SK-N-SH (cell line): ENCODE measurements around the gene PLA2G5. TPM values are rescaled to one million over a fixed set of nuclear protein-coding genes. Genes with fewer than 3 reads are reported as not detected.

ENCODE experiments used
- CTCF ChIA-PET: fragments of 300-600, 350-600 bp; formaldehyde crosslinking; extraction: SDS; loops from one replicate; lab custom pipeline; 2021; lab: Yijun Ruan, JAX
- POLR2A ChIA-PET: fragments of 350-600 bp; sonication (Branson Sonifier 250); formaldehyde crosslinking; extraction: SDS; loops from one replicate; lab custom pipeline; 2020; ENCODE audit warnings: antibody characterized with exemption, inconsistent platforms; lab: Yijun Ruan, JAX
- DNase-seq: peaks from one replicate; pipeline ENCODE4 v3.0.0; 2012
- H2AFZ ChIP-seq: fragments of 200-600 bp; sonication (generic); 2 replicates; pipeline ENCODE4 v1.8.1; 2016; ENCODE audit warnings: antibody characterized with exemption, mild to moderate bottlenecking, low read depth
- H3F3A ChIP-seq: fragments of 200-600 bp; sonication (generic); replicated peaks from 2 replicates; pipeline ENCODE3; 2016; ENCODE audit warnings: antibody characterized with exemption, mild to moderate bottlenecking; ENCODE audit not compliant: insufficient read depth
- H3K27ac ChIP-seq, 2 experiments: fragments of 200-500 bp in 1 of 2; fragments of 200-600 bp in 1 of 2; sonication (Bioruptor generic) in 1 of 2; sonication (generic), shearing (Covaris generic) in 1 of 2; 2 replicates each; pipeline versions ENCODE4 v1.5.1 to v1.6.1; 2014 to 2016; ENCODE audit warnings: low read depth in 2 of 2, inconsistent platforms in 1 of 2, low read length in 1 of 2, mild to moderate bottlenecking in 1 of 2, mixed read lengths in 1 of 2
- H3K27me3 ChIP-seq: fragments of 200-600 bp; sonication (generic), shearing (Covaris generic); 2 replicates; pipeline ENCODE4 v1.6.1; 2016; ENCODE audit warnings: mixed run types; ENCODE audit not compliant: insufficient read depth
- H3K36me3 ChIP-seq, 2 experiments: fragments of 200-500 bp in 1 of 2; fragments of 200-600 bp in 1 of 2; sonication (Bioruptor generic) in 1 of 2; sonication (generic) in 1 of 2; replicated peaks in 1 of 2; 2 replicates each; pipeline versions ENCODE3 to v1.5.1; 2014 to 2016; ENCODE audit warnings: low read length in 1 of 2, mild to moderate bottlenecking in 1 of 2; ENCODE audit not compliant: insufficient read depth in 2 of 2, control insufficient read depth in 1 of 2
- H3K4me1 ChIP-seq, 2 experiments: fragments of 200-500 bp in 1 of 2; fragments of 200-600 bp in 1 of 2; sonication (Bioruptor generic) in 1 of 2; sonication (generic), shearing (Covaris generic) in 1 of 2; 2 replicates each; pipeline versions ENCODE4 v1.5.1 to v1.6.1; 2014 to 2016; ENCODE audit warnings: low read depth in 1 of 2, low read length in 1 of 2, mixed run types in 1 of 2; ENCODE audit not compliant: insufficient read depth in 2 of 2, control insufficient read depth in 1 of 2
- H3K4me2 ChIP-seq: fragments of 200-600 bp; sonication (generic), shearing (Covaris generic); 2 replicates; pipeline ENCODE4 v1.6.1; 2017; ENCODE audit warnings: mixed run types
- H3K4me3 ChIP-seq, 2 experiments: fragments of 200-500 bp in 1 of 2; fragments of 200-600 bp in 1 of 2; sonication (Bioruptor generic) in 1 of 2; sonication (generic), shearing (Covaris generic) in 1 of 2; 2 replicates each; pipeline versions ENCODE4 v1.5.1 to v1.8.1; 2014 to 2016; ENCODE audit warnings: low read depth in 2 of 2, inconsistent platforms in 1 of 2, low read length in 1 of 2, mild to moderate bottlenecking in 1 of 2, mixed read lengths in 1 of 2, moderate library complexity in 1 of 2
- H3K79me2 ChIP-seq: fragments of 200-600 bp; sonication (generic); 2 replicates; pipeline ENCODE4 v1.8.1; 2017; ENCODE audit warnings: mild to moderate bottlenecking; ENCODE audit not compliant: insufficient read depth
- H3K9ac ChIP-seq: fragments of 200-600 bp; sonication (generic); 2 replicates; pipeline ENCODE4 v1.6.1; 2017; ENCODE audit warnings: mixed run types
- H3K9me2 ChIP-seq: fragments of 200-600 bp; sonication (generic); 2 replicates; pipeline ENCODE4 v1.6.1; 2017; ENCODE audit warnings: mixed run types
- H3K9me3 ChIP-seq: fragments of 200-600 bp; sonication (generic); 2 replicates; pipeline ENCODE4 v1.6.1; 2017; ENCODE audit warnings: mixed run types, mild to moderate bottlenecking, moderate library complexity
- H4K20me1 ChIP-seq: fragments of 200-600 bp; sonication (generic); 2 replicates; pipeline ENCODE4 v1.6.1; 2017; ENCODE audit warnings: mild to moderate bottlenecking, mixed run types; ENCODE audit not compliant: insufficient read depth
- ELF1 ChIP-seq: IDR thresholded peaks from 2 replicates; pipeline ENCODE4 v1.4.0; 2012
- FOXJ3 ChIP-seq: sonication (generic); formaldehyde crosslinking; IDR thresholded peaks from 2 replicates; pipeline ENCODE4 v1.5.1; 2020; ENCODE audit warnings: mild to moderate bottlenecking, missing genetic modification reagents
- RXRA ChIP-seq: IDR thresholded peaks from 2 replicates; pipeline ENCODE4 v1.4.0; 2012; ENCODE audit warnings: low read depth, mild to moderate bottlenecking, borderline replicate concordance
- SIN3A ChIP-seq: IDR thresholded peaks from 2 replicates; pipeline ENCODE4 v1.6.1; 2012; ENCODE audit warnings: low read depth, mild to moderate bottlenecking, low read length, moderate library complexity, borderline replicate concordance
- TCF12 ChIP-seq: IDR thresholded peaks from 2 replicates; pipeline ENCODE4 v1.4.0; 2012
- WGBS: methylation state at CpG from one replicate; pipeline ENCODE4 v1.1.6; 2017; ENCODE audit warnings: low lambda C conversion rate; 5-methylcytosine and 5-hydroxymethylcytosine counted together
- polyA plus RNA-seq, 3 experiments: library from polyadenylated mRNA; depleted of rRNA; stranded (reverse); fragments of >200 nt; gene quantifications; 2 replicates each; pipeline ENCODE4 v1.2.3, GENCODE V29; 2012
- TF ChIP-seq, protein P1 (sequence below): IDR thresholded peaks from 2 replicates; pipeline ENCODE4 v1.4.0; 2012; ENCODE audit warnings: low read depth
- TF ChIP-seq, protein P2 (sequence below): IDR thresholded peaks from 2 replicates; pipeline ENCODE4; 2012
- TF ChIP-seq, protein P3 (sequence below): IDR thresholded peaks from 2 replicates; pipeline ENCODE4 v1.4.0; 2012; ENCODE audit warnings: low read depth, borderline replicate concordance

Gene PLA2G5
- polyA plus RNA-seq, 1 of the 3 experiments (the other 2 are of a cell fraction), result not detected

DNA sequence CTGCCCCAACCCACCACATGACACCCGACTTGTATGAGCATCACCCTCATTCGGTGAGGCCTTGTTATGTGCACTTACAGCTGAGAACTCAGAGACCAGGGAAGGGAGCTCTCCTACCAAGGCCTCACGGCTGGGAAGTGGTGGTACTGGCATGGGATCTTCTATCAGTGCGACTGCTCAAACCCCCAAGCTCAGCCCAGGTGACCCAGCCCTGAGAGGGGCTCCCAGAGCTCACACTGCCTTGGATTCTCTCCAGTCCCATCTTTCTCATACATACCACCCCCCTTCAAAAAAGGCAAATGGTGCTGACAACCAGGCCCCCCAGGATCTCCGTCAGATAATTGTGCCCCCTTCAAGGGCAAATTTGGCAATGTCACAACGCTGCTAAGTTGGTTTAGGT lies 68.4 kb downstream of the PLA2G5 start:
- POLR2A ChIA-PET, result no interaction called here
- H3K4me3 ChIP-seq, result no peak overlapping the region
- no peak for DNase-seq
- H3K9ac ChIP-seq, result no peak overlapping the region
- H3K27ac ChIP-seq, result no peak overlapping the region
- H3K9me3 ChIP-seq, result no peaks in the 10 kb centered on the region
- no peaks in the 10 kb centered on the region for H3K4me1 ChIP-seq
- no peaks in the 10 kb centered on the region for H3K36me3 ChIP-seq
- H3K27me3 ChIP-seq, result no peaks in the 10 kb centered on the region; the same call in 1 of the 2 replicates
- no peaks in the 10 kb centered on the region for H3K9me2 ChIP-seq
- H3K79me2 ChIP-seq, result no peaks in the 10 kb centered on the region
- 24% methylated on average over 4 of the region's 6 CpGs for WGBS
- TF ChIP-seq, protein P1, sequence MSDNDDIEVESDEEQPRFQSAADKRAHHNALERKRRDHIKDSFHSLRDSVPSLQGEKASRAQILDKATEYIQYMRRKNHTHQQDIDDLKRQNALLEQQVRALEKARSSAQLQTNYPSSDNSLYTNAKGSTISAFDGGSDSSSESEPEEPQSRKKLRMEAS, result no peak
- no peak for TF ChIP-seq TCF12
- no peak for TF ChIP-seq FOXJ3 (CRISPR knock-in tag)
- TF ChIP-seq ELF1, result no peak
- TF ChIP-seq, all 33 proteins: peak for 0
- Histone ChIP-seq H3F3A (no peaks in the 10 kb centered on the region), H4K20me1 (no peaks in the 10 kb centered on the region), H3K4me2 (no peak overlapping the region), H2AFZ (no peak overlapping the region)
- CTCF ChIA-PET, result no interaction called here

DNA sequence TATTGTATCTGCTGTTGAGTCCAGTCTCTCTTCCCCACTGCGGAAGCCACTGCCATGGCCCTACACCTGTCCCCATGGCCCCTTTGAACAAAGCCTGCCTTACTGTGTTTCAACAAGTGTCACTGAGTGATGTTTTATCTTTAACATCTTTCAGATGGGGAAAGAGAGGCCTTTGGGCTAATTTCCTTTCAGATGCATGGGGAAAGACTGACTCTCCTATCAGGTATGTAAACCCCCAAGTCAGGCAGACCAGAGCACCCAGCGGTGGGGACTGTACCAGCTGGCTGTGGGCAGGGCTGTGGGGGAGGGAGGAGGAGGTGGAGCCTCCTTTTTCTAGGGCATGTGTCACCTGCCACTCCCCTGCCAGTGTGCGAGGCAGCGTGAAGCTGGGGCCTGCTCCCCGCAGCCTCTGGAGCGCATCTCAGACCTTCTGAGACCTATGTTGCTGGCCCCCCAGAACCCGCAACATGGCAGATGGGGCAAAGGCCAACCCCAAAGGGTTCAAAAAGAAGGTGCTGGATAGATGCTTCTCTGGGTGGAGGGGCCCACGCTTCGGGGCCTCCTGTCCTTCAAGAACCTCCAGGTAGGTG lies 69.1 kb downstream of the PLA2G5 start, which contains the start of gene PLA2G2F:
Gene PLA2G2F, plus strand, starts transcription at position 363 of the 590 bp plus-strand sequence. Its CDS starts 105 bp downstream, at position 468.
- Histone ChIP-seq H3K4me2 (no peak within 1 kb of the TSS), H4K20me1 (no peaks in the 10 kb centered on the region), H3K9me3 (no peaks in the 10 kb centered on the region), H3K27me3 (no peaks in the 10 kb centered on the region; the same call in 1 of the 2 replicates), H3K79me2 (no peaks in the 10 kb centered on the region), H3K4me3 (no peak within 1 kb of the TSS), H3K9me2 (no peaks in the 10 kb centered on the region), H3K27ac (no peak within 1 kb of the TSS), H2AFZ (no peak within 1 kb of the TSS), H3K4me1 (no peaks in the 10 kb centered on the region)
- CTCF ChIA-PET, result interaction anchor here (2.1 kb wide), 1 partner anchor 13 kb away, joined by 9 read pairs; no protein-coding TSS in a partner anchor
- DNase-seq, result no peak
- POLR2A ChIA-PET, result no interaction called here
- WGBS, result 67% methylated on average over 5 of the region's 9 CpGs
- TF ChIP-seq RXRA (no peak), SIN3A (no peak)
- TF ChIP-seq, protein P2, sequence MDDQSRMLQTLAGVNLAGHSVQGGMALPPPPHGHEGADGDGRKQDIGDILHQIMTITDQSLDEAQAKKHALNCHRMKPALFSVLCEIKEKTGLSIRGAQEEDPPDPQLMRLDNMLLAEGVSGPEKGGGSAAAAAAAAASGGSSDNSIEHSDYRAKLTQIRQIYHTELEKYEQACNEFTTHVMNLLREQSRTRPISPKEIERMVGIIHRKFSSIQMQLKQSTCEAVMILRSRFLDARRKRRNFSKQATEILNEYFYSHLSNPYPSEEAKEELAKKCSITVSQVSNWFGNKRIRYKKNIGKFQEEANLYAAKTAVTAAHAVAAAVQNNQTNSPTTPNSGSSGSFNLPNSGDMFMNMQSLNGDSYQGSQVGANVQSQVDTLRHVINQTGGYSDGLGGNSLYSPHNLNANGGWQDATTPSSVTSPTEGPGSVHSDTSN, result no peak
- TF ChIP-seq, protein P3, sequence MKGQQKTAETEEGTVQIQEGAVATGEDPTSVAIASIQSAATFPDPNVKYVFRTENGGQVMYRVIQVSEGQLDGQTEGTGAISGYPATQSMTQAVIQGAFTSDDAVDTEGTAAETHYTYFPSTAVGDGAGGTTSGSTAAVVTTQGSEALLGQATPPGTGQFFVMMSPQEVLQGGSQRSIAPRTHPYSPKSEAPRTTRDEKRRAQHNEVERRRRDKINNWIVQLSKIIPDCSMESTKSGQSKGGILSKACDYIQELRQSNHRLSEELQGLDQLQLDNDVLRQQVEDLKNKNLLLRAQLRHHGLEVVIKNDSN, result no peak
- TF ChIP-seq, all 33 proteins: peak for 0
- Histone ChIP-seq H3K36me3 (no peaks in the 10 kb centered on the region), H3F3A (no peaks in the 10 kb centered on the region), H3K9ac (no peak within 1 kb of the TSS)
